ENCODE results near the gene PES1.

- TF ChIP-seq CTCF (IDR thresholded peaks at IDR 0.05) = no peak
- no peak for TF ChIP-seq POLR2A (IDR thresholded peaks at IDR 0.05)
Observed at GRCh38 chr22:30607300-30607930, 15.7 kb upstream of the PES1 start.

Measured in esophagus squamous epithelium (tissue), 4 donors.